K562 treated with DMSO at 1 percent for 48 hours (cell line): ENCODE data around the gene SIPA1L2. TPM values are rescaled to one million over a fixed set of nuclear protein-coding genes. Genes with fewer than 3 reads are reported as not detected.

ENCODE experiments used
- total RNA-seq: library from RNA; unstranded; fragments of 300-600 nt; gene quantifications from 2 replicates; pipeline ENCODE4 v1.2.3, GENCODE V29; 2022; ENCODE audit warnings: low replicate concordance; ENCODE audit errors: extremely low read depth

SIPA1L2 gene
- not detected in 2 replicates for total RNA-seq

GRCh38 chr1:232630047-232630893 lies at the start of gene SIPA1L2:
TSS of gene SIPA1L2 (minus strand) at chr1:232630133. CDS start at chr1:232515339, 114,794 bp downstream.

Other genes starting within 250 kb of the SIPA1L2 start
- not detected in 2 replicates for gene MAP10, start 175.3 kb upstream of the SIPA1L2 start, total RNA-seq